Measurements from ENCODE around the gene DPEP1. TPM values are rescaled to one million over a fixed set of nuclear protein-coding genes. Genes with fewer than 3 reads are reported as not detected.

DPEP1 gene
- total RNA-seq, 1 donor from 2014 or later = 0.13 TPM

DNA sequence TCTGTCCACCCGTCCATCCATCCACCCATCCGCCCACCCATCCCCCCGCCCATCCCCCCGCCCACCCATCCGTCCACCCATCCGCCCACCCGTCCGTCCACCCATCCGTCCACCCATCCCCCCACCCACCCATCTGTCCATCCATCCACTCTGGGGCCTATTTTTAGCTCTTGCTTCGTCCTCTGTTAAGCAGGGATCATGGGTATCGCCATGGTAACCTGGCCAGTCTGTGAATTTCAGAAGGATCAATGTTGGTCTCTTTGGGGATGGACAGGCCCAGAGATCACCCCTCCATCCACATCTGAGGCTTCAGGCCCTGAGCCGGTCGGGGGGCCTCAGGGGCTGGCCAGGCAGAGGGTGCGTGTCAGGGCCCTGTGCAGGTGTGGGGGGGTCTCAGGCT, 15.2 kb upstream of the DPEP1 start:
- no peak for DNase-seq (ENCODE audit: low read depth in 2 of 2)

DNA sequence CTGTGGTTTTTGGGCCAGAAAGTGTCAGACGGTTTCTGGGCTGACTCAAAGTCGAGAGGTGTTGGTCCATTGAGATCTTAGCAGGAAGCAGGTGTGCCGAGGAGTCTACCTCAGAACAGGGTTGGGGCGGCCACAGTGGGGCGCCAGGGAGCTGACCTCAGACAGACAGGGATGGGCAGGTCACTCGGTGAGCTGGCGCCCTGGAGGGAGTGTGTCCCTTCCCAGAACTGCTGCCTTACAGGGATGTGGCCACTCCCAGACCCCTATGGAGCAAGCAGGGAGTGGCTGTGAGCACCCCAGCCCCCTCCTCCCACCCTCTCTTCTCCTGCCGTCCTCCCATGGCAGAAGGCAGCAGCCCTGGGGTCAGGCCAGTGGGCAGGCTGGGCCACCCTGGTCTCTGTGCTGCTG, 14.0 kb upstream of the DPEP1 start:
- no peak for DNase-seq (ENCODE audit: low read depth in 2 of 2)

DNA sequence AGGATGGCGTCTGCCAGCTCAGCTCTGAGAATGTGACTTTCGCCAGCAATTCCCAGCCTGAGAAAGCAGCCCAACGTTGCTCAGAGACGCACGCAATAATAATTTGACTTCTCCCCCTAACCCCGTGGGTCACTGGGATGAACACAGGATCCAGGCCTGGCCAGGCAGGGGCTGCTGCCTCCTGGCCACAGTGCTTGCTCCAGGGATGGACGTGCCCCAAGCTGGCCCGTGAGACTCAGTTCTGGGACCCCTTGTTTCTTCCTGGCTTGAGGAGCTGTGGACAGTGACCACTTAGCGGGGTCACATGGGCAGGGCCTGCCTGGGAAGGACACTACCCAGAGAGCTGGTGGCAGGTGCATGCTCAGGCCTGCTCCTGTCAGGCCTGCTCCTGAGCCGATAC, 13.5 kb upstream of the DPEP1 start:
- no peak for DNase-seq (ENCODE audit: low read depth in 2 of 2)

DNA sequence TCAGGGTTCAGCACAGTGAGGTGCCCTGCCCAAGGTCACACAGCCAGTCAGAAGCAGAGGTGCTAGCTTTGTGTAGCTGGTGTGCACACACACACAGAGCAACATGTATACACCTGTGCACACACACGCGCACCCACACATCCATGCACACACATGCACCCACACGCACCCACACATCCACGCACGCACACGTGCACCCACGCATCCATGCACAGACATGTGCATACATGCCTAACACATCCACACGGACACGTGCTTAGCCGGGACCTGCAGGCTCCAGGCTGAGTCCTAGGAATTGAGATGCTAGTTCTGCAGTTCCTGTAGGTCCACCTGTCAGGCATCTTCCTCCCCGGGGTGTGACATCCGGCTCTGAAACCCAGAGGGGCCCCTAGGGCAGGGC, 13.0 kb upstream of the DPEP1 start:
- no peak for DNase-seq (ENCODE audit: low read depth in 2 of 2)

DNA sequence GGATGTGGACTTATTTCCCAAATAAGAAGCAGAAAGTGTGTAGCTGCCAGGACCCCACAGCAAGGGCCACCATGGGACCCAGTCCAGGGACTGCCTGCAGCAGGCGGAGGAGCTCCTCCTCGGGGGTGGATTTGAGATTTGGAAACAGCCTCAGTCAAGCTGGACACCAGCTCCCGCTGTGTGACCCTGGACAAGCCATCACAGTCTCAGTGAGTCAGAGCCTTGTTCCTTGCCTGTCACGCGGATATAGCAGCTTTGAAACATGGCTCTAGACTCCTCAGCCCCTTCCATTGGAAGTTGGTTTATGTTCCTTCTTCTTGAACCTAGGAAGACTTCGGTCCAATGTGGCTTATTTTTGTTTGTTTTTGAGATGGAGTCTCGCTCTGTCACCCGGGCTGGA, 12.5 kb upstream of the DPEP1 start:
- DNase-seq (ENCODE audit: low read depth in 2 of 2) = no peak

DNA sequence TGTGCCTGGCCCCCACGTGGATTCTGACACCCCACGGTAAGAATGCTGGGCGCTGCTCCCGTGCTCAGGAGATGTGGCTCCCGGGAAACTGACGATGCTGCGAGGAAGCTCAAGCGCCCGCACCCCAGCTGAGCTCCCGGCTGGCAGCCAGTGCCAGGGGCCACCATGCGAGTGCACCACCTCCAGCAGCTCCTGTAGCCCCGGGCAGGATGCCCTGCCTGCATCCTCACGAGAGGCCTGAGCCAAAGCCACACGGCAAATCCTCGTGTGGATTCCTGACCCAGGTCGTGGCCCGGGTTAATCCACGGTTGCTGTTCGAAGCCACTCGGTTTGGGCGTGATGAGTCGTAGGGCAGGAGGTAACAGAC, 11.6 kb upstream of the DPEP1 start:
- no peak for DNase-seq (ENCODE audit: low read depth in 2 of 2)

DNA sequence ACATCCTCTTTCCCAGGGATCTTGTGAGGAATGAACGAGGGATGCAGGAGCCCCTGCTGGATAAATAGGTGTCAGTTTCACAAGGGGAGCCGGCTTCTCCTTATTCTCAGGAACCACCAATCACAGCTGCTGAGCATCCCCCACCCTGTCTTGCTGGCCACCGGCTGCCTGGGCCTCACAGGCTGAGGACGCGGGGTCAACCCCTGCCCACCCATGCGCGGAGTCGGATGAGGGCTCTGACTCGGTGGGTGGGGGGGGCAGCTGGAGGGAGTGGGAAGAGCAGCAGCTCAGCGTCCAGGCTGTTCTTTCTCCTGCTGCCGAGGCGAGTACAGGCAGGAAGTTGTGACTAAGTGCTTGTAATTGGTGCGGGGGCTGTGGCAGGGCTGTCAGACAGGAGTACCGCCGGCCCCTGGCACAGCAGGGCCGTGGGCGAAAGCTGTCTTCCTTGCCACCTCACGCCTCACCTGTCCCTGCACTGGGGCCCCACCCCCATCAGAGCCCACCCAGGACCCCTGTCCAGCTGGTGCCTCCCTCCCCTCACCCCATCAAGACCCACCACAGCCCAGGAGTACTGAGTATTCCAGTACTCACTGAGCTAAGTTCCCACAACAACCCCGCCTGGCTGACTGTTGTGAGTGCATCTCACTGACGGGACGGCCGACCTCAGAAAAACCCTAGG, 11.0 kb upstream of the DPEP1 start:
- peak; percentile 28 to 87 for DNase-seq (ENCODE audit: low read depth in 2 of 2)

DNA sequence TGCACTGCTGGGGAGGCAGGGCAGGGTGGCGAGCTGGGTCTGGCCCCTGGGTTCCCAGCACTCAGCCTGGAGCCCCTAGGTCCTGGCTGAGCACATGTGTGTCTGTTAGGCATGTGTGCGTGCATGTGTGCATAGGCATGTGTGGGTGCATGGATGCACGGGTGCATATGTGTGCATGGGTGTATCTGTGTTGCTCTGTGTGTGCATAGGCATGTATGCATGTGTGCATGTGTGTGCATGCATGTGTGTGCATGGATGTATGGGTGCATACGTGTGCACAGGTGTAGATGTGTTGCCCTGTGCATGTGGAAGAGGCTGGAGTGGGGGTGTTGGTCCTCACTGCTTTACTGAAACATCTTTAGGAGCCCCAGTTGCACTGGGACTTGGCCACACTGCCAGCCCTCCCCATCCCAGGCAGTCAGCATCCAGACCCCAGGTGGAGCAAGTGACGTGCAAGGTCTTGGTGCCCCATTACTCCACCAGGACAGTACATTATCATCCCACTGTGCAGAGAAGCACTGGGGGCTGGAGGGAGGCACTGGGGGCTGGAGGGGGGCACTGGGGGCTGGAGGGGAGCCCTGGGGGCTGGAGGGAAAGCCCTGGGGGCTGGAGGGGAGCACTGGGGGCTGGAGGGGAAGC, 10.4 kb upstream of the DPEP1 start:
- no peak for DNase-seq (ENCODE audit: low read depth in 2 of 2)

DNA sequence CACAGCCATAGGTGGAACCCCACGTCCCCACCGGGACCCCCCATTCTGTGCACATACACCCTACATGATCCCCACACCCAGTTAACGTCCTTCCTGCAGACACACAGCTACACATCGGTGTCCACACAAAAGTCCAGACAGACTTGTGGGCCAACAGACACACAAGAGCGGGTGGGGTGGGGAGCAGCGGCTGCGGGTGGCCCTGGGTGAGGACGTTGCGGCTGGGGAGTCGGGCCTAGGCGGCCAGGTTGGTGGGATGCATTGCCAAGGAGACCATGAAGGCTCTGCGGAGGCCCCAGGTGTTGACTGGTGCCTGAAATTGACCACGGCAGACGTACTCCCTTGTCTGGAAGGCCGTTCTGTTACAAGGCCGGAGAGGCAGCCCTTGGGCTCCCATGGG, 8.7 kb upstream of the DPEP1 start:
- DNase-seq (ENCODE audit: low read depth in 2 of 2) = no peak

DNA sequence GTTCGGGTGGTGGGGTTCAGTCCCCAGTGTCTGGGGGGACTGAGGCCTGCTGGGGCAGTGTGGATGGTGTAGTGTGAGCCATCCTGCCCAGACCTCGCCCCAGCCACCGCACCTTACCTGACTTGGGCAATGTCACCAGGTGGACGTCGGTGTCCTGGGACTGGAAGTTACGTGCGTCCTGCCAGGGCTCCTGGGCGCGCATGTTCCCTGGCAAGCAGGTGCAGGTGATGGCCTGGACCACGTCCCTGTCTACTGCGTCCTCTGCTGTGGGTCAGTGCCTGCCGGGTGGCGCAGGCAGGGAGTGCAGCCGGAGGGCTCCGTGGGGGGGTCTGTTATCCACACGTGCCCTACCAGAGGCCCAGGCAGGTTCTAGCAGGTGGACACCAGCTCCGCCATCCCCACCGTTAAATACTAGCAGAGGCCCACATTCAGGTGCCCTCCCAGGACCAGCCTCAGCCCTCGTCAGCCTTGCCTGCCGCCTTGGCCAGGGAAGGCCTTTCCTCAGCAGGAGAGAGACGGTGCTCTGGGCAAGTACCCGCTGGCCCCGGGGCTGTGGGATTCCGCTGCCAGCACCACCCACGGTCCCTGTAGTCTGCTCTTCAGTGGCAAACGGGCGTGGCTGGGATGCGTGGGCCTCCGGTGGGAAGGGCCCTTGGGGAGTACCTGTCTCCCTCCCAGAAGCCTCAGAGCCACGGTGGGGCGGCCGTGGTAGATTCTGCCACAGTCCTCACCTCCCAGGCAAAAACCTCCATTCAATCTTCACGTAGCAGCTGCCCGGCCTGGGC, 8.1 kb upstream of the DPEP1 start:
- no peak for DNase-seq (ENCODE audit: low read depth in 2 of 2)

DNA sequence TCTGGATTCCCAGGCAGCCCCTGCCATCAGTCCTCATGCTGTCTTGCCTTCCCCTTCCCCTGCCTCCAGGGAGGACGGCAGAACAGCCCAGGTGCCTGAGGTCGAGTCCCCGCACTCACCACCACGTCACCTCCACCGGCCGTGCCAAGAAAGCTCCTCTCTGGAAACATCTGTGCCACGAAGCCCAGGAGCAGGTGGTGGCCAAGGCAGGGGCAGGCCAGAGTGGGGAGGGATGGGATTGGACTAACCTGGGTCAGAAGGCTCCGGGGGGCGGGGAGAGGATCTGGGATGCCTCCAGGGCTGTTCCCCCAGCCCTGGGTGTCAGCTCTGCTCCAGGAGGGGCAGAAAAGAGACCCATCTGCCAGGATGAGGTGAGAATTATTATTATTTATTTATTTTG, 7.4 kb upstream of the DPEP1 start:
- no peak for DNase-seq (ENCODE audit: low read depth in 2 of 2)

DNA sequence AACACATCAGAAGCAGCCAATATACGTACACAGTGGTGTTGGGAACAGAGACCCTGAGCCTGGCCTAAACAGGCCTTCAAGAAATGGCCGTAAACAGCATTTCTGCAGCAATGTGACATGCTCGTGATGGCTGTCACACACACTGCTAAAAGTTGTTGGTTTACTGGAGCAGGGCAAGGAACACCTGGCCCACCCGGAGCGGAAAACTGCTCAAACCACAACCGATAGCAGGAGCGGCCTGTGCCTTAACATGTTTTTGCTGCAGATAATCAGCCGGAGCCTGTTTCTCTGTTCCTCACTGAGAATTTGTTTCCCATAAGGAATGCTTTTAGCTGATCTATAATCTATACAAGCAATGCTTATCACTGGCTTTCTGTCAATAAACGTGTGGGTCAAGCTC, 6.0 kb upstream of the DPEP1 start:
- DNase-seq (ENCODE audit: low read depth in 2 of 2) = no peak

DNA sequence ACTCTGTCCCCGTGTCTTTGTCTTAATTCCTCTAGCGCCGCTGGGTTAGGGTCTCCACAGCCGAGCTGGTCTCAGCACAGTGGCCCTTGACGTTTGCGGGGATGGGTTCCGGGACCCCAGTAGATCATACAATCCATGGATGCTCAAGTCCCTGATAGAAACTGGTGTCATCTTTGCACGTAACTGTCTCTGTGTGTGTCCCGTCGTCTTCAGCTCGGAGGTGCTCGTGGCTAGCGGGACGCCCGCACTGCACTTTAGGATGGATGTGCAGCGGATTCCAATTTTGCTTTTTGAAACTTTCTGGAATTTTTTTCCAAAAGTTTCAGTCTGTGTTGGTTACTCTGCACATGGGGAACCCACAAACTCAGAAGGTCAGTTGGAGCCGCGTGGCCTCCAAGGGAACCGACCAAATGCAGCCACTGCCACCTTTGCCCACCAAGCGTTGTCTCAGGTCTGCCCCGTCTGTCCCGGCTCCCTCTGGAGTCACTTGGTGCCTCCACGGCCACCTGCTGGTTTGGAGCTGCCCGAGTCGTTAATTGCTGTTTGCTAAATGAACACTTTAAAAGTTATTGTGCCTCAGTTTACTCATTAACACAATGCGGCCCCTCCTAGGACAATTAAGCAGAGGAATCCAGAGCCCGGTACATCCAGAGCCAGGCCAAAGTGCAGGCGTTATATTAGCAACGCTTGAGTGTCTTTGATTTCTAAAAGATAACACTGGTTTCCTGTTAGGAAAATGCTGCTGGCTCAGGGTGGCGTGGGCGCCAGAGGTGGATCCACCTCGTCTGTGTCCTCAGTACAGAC, 5.3 kb upstream of the DPEP1 start:
- no peak for DNase-seq (ENCODE audit: low read depth in 2 of 2)

DNA sequence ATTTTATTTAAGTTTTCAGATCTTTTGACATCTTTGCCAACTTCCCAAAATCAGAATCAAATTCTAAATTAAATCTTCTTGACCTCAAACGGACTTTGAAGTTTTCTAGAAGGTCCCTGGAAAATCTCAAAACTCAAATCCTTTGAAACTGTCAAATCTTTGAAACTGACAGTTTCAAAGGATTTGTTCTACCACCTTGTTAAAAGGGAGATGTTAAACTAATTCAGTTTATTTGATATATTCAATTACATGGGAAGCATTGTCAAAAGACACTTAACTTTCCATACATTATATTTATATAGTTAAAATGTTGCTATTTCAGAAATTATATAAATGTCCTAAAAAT, 3.4 kb upstream of the DPEP1 start:
- DNase-seq (ENCODE audit: low read depth in 2 of 2) = no peak

DNA sequence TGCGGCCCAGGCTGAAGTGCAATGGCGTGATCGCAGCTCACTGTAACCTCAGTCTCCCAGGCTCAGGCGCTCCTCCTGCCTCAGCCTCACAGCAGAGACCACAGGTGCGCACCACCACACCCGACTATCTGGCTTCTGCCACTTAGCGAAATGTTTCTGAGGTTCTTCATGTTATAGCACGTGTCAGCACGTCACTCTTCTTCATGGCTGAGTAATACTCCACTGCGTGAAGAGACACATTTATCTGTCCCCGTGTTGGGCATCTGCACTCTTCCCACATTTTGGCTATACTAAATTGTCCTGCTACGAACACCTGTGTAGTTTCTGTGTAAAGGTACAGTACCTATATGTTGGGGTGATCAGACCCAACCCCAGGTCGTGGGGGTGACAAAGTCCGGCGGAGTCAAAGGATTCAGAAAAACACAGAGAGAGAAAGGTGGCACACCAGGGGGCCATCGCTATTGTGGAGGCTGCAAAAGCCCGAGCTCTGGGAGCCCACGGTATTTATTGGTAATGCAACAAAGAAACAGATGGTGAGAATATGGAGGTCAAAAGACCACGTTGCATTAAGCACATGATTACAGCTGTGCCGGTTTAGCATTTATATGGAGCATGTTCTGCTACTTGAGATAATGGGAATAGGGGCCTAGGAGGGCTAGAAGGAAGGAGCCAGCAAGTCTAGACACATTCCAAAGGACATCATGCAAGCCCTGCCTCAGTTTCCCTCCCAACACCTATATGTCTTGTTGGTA, 851 bp upstream of the DPEP1 start:
- DNase-seq (ENCODE audit: low read depth in 2 of 2) = no peak

DNA sequence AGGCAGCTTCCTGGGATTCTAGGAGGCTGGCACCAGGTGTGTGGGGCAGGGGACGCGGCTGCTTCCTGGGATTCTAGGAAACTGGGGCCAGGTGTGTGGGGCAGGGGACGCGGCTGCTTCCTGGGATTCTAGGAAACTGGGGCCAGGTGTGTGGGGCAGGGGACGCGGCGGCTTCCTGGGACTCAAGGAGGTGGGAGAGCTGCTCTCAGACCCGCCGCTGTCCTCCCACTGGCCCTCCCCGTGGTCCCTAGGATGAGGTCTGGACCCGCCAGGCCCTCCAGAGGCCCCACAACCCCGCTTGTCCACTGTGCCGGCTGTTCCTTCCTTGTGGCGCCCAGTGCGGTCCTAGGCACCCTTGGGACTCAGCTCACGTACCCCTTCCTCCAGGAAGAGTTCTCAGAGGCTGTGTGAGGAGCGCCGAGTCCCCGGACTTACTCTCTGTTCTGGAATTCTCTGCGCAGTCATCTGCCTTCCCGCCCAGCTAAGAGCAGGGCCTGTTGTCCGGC, 565 bp downstream of the DPEP1 start:
- DNase-seq (ENCODE audit: low read depth in 2 of 2) = no peak

DNA sequence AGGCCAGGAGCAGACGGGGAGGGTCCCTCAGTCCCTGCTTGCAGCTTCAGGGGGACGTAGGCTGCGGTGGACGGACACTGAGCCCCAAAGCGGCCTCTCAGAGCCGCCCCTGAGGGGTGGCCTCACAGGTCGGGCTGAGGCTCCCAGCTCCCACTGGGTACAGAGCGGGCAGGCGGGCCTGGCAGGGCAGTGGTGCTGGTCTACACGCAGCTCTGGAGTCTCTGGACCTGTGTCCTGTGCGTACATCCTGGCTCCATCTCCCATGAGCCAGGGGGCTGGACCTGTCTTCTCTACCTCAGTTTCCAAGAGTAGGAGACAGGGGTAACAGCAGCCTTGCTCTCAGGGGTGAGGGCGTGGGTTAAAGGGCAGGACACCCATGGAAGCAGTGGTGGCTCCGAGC, 1.7 kb downstream of the DPEP1 start:
- DNase-seq (ENCODE audit: low read depth in 2 of 2) = no peak

DNA sequence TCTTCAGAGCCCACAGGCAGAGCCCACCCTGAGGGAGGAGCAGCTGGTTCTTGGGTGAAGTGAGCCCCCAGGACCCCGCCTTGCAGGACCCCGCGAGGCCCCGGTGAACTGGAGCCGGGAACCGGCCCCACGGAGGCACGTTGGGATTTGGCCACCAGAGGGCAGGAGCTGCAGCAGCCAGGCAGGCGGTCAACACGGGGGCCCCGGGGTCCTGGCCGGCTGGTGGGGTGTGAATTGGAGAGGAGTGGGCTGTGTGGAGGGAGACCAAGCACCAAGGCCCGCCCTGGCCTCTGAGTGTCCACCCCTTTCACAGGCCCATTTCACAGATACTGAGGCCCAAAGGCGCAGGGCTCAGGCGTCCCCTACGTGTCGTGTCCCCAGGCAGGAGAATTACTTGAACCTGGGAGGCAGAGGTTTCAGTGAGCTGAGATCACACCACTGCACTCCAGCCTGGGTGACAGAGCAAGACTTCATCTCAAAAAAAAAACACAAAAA, 2.2 kb downstream of the DPEP1 start:
- peak in 1 of 2 donors; percentile 22 for DNase-seq (ENCODE audit: low read depth in 2 of 2)

DNA sequence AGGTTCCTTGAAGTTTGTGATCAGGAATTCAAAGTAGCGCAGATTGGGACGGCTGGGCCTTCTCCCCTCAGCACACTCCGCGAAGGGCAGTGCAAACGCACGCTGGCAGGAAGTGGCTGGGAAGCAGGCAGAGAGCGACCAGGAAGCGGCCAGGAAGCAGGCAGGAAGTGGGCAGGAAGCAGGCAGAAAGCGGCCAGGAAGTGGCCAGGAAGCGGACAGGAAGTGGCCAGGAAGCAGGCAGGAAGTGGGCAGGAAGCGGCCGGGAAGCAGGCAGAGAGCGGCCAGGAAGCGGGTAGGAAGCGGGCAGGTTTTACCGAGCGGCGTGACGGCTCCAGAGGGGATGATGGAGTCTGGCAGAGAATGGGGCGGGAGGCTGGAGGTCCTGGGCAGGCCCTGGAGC, 3.2 kb downstream of the DPEP1 start:
- DNase-seq (ENCODE audit: low read depth in 2 of 2) = no peak

DNA sequence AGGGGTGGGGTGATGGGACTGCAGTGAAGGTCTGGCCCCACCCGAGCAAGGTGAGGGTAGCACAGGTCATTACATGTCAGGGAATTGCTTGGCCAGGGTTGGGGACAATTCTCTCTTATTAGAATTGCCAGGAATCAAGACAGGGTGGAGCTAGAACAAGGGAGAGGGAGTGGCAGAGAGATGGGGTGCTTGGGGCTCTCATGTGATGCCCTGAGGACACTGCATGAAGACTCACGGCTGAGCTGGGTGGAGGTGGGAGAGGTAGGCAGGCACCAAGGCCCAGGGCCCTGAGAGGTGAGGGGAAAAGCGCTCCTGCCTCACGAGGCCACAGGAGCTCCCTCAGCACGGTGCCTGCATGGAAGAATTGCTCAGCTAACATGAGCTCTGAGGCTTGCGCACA, 3.6 kb downstream of the DPEP1 start:
- DNase-seq (ENCODE audit: low read depth in 2 of 2) = no peak

Measured in dermis microvascular lymphatic vessel endothelial cell (primary cell).